ENCODE measurements around the gene ESRRG. TPM values are rescaled to one million over a fixed set of nuclear protein-coding genes. Genes with fewer than 3 reads are reported as not detected.
A peak's percentile ranks its signal among the peaks of the same experiment; 100 is the strongest.

The ESRRG gene
- total and polyA plus RNA-seq, 4 donors = 0.07 to 0.47 (median 0.20) TPM

- 33% methylated on average over 3 of the region's 3 CpGs for WGBS
- Histone ChIP-seq H3K9ac (ENCODE audit: low read depth in 1 of 2, low read length in 2 of 2) (no peak overlapping the region), H3K36me3 (ENCODE audit: control insufficient read depth in 4 of 4, insufficient read depth in 3 of 4, low read depth in 1 of 4, low read length in 3 of 4) (no peaks in the 10 kb centered on the region), H3K4me3 (ENCODE audit: low read depth in 1 of 3, low read length in 3 of 3) (no peak overlapping the region), H3K4me1 (ENCODE audit: control insufficient read depth in 4 of 4, insufficient read depth in 4 of 4, low read length in 3 of 4) (no peaks in the 10 kb centered on the region), H3K9me3 (ENCODE audit: control insufficient read depth in 4 of 4, low read length in 3 of 4) (no peaks in the 10 kb centered on the region), H3K27ac (ENCODE audit: low read depth in 1 of 2, low read length in 2 of 2) (no peak overlapping the region), H3K27me3 (ENCODE audit: control insufficient read depth in 4 of 4, insufficient read depth in 4 of 4, low read length in 3 of 4) (no peaks in the 10 kb centered on the region)
- no peak for DNase-seq (ENCODE audit: low spot score)
- peak; percentile 41 for TF ChIP-seq CTCF (IDR thresholded peaks at IDR 0.05; ENCODE audit: low read depth, low read length, missing input control)
- no peak for TF ChIP-seq SP1 (IDR thresholded peaks at IDR 0.05)
- peak; percentile 71 to 78 for TF ChIP-seq RAD21 (IDR thresholded peaks at IDR 0.05)
Measured at GRCh38 chr1:216566641-216567205, 156.5 kb downstream of the ESRRG start.

- H3K4me3 ChIP-seq (ENCODE audit: low read depth in 1 of 3, low read length in 3 of 3) = no peak overlapping the region
- H3K36me3 ChIP-seq (ENCODE audit: control insufficient read depth in 4 of 4, insufficient read depth in 3 of 4, low read depth in 1 of 4, low read length in 3 of 4) = no peaks in the 10 kb centered on the region
- TF ChIP-seq TAF1 (conservative IDR thresholded peaks at IDR 0.05) (no peak), EGR1 (IDR thresholded peaks at IDR 0.05; ENCODE audit: low read depth in 2 of 2) (no peak), REST (IDR thresholded peaks at IDR 0.05) (no peak), JUND (IDR thresholded peaks at IDR 0.05) (no peak), CTCF (IDR thresholded peaks at IDR 0.05; ENCODE audit: low read depth, low read length, missing input control) (no peak), YY1 (IDR thresholded peaks at IDR 0.05) (no peak), ATF3 (IDR thresholded peaks at IDR 0.05) (no peak), GABPA (IDR thresholded peaks at IDR 0.05 in 1 of 2, conservative IDR thresholded peaks at IDR 0.05 in 1 of 2) (no peak), ZBTB33 (IDR thresholded peaks at IDR 0.05) (no peak), FOXA1 (IDR thresholded peaks at IDR 0.05) (no peak), RAD21 (IDR thresholded peaks at IDR 0.05) (no peak)
- H3K4me1 ChIP-seq (ENCODE audit: control insufficient read depth in 4 of 4, insufficient read depth in 4 of 4, low read length in 3 of 4) = no peaks in the 10 kb centered on the region
- H3K27ac ChIP-seq (ENCODE audit: low read depth in 1 of 2, low read length in 2 of 2) = no peak overlapping the region
- 92% methylated on average over 8 of the region's 8 CpGs for WGBS
- DNase-seq (ENCODE audit: low spot score) = no peak
- no peaks in the 10 kb centered on the region for H3K9me3 ChIP-seq (ENCODE audit: control insufficient read depth in 4 of 4, low read length in 3 of 4)
- no peak overlapping the region for H3K9ac ChIP-seq (ENCODE audit: low read depth in 1 of 2, low read length in 2 of 2)
- no peaks in the 10 kb centered on the region for H3K27me3 ChIP-seq (ENCODE audit: control insufficient read depth in 4 of 4, insufficient read depth in 4 of 4, low read length in 3 of 4)
Measured at GRCh38 chr1:216563087-216563486, 160.1 kb downstream of the ESRRG start.
